ENCODE measurements around the gene GRM7. TPM values are rescaled to one million over a fixed set of nuclear protein-coding genes. Genes with fewer than 3 reads are reported as not detected.

Gene GRM7
- total and polyA plus RNA-seq, 5 donors from 2014 or later = not detected

DNA sequence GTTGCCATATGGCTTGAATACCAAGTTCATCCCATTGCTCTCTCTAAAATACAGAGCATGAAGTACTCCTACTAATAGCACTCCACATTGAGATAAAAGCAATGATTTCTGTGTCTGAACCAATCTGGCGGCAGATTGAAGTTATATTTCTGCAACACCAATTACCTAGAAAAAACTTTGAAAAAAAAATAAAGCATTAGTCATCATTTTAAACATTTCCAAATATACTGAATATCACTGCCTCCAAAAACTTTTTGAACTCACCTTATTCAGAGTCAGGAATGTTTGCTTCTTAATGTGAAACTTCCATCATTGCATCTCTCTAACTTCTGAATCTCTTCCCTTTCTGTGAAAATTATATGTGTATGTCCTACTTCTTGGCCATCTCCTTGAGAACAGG is 540.5 kb downstream of the GRM7 start:
- Mint-ChIP-seq H3K4me3 (no peak overlapping the region), H3K9me3 (peaks cover 0 to 16% (median 2%) of the 10 kb centered on the region in 7 donors), H3K27ac (no peak overlapping the region), H3K27me3 (no peaks in the 10 kb centered on the region), H3K4me1 (no peaks in the 10 kb centered on the region), H3K36me3 (no peaks in the 10 kb centered on the region)
- H3K9me3 ChIP-seq (ENCODE audit: control insufficient read depth in 2 of 2, low read length in 2 of 2) = no peaks in the 10 kb centered on the region
- no peak overlapping the region for H3K4me3 ChIP-seq (ENCODE audit: low read depth, low read length)
- no peak overlapping the region for H3K27ac ChIP-seq (ENCODE audit: insufficient read depth, low read length, poor library complexity, severe bottlenecking)
- H3K27me3 ChIP-seq (ENCODE audit: control insufficient read depth, insufficient read depth, low read length) = no peaks in the 10 kb centered on the region
- ATAC-seq (ENCODE audit: low read depth in 2 of 2) (no peak), DNase-seq (no peak)
- no peaks in the 10 kb centered on the region for H3K4me1 ChIP-seq (ENCODE audit: control insufficient read depth, insufficient read depth, low read length, poor library complexity, severe bottlenecking)
- no peaks in the 10 kb centered on the region for H3K36me3 ChIP-seq (ENCODE audit: control insufficient read depth, insufficient read depth, low read length)

DNA sequence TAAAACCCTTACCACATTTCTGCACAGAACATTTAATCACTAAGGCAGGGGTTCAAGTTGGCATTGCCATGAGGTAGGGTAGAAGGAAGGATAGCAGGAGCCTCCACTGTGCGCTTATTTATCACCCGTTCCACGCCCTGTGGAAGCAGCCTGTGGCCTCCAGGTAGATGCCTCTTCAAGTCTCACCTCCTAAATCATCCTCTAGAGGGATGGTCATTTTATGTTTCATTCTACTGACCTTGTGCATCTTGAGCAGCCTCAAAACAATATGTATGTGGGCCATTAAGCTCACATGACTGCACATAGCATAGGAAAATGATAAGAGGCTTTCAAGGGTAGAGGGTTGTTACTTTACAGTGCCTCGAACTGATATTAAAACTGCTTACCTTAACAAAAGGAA is 546.2 kb downstream of the GRM7 start:
- Histone ChIP-seq H3K4me3 (ENCODE audit: low read depth, low read length) (no peak overlapping the region), H3K27me3 (ENCODE audit: control insufficient read depth, insufficient read depth, low read length) (no peaks in the 10 kb centered on the region), H3K27ac (ENCODE audit: insufficient read depth, low read length, poor library complexity, severe bottlenecking) (no peak overlapping the region), H3K36me3 (ENCODE audit: control insufficient read depth, insufficient read depth, low read length) (no peaks in the 10 kb centered on the region), H3K4me1 (ENCODE audit: control insufficient read depth, insufficient read depth, low read length, poor library complexity, severe bottlenecking) (no peaks in the 10 kb centered on the region), H3K9me3 (ENCODE audit: control insufficient read depth in 2 of 2, low read length in 2 of 2) (no peaks in the 10 kb centered on the region)
- Mint-ChIP-seq H3K4me1 (no peaks in the 10 kb centered on the region), H3K9me3 (peaks cover 0 to 2% (median 1%) of the 10 kb centered on the region in 7 donors), H3K36me3 (no peaks in the 10 kb centered on the region), H3K4me3 (no peak overlapping the region), H3K27ac (no peak overlapping the region), H3K27me3 (no peaks in the 10 kb centered on the region)
- ATAC-seq (ENCODE audit: low read depth in 2 of 2) (no peak), DNase-seq (no peak)

DNA sequence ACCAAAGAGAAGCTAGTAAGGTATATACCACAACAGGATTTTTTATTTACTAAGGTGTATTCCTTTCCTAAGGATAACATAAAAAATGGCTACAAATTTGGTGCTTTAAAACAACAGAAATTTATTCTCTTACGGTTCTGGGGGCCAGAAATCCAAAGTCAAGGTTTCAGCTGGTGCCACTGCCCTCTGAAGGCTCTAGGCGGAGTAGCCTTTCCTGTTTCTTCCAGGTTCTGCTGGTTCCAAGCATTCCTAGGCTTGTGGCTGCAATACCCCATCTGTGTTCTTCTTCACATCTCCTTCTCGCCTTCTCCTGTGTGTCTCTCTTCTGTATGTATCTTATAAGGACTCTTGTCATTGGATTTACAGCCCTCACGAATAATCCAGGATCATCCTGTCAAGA is 549.9 kb downstream of the GRM7 start:
- no peaks in the 10 kb centered on the region for H3K4me1 Mint-ChIP-seq
- peaks cover 0 to 8% (median 2%) of the 10 kb centered on the region in 7 donors for H3K9me3 Mint-ChIP-seq
- Histone ChIP-seq H3K4me1 (ENCODE audit: control insufficient read depth, insufficient read depth, low read length, poor library complexity, severe bottlenecking) (no peaks in the 10 kb centered on the region), H3K4me3 (ENCODE audit: low read depth, low read length) (no peak overlapping the region), H3K27ac (ENCODE audit: insufficient read depth, low read length, poor library complexity, severe bottlenecking) (no peak overlapping the region), H3K36me3 (ENCODE audit: control insufficient read depth, insufficient read depth, low read length) (no peaks in the 10 kb centered on the region), H3K27me3 (ENCODE audit: control insufficient read depth, insufficient read depth, low read length) (no peaks in the 10 kb centered on the region), H3K9me3 (ENCODE audit: control insufficient read depth in 2 of 2, low read length in 2 of 2) (no peaks in the 10 kb centered on the region)
- H3K4me3 Mint-ChIP-seq = no peak overlapping the region
- H3K27me3 Mint-ChIP-seq = no peaks in the 10 kb centered on the region
- H3K27ac Mint-ChIP-seq = no peak overlapping the region
- no peak for ATAC-seq (ENCODE audit: low read depth in 2 of 2)
- no peak for DNase-seq
- no peaks in the 10 kb centered on the region for H3K36me3 Mint-ChIP-seq

DNA sequence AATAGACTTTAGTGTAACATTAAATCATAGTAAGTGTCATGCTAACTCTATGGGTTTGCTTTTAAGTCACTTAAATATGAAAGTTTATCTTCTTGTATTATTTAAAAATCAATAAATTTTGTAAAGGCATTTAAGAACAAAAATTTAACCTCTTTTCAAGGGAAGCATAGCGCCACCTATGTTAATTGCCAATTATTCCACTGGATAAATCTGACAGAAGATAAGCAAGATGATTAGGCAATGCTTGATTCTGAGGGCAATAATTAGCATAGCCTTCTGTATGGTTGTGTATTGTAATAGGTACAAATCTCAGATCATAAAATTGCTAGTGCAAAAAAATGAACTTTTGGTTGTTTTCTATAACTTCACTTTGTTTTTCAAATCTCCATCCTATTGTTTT is 560.1 kb downstream of the GRM7 start:
- Mint-ChIP-seq H3K4me1 (no peaks in the 10 kb centered on the region), H3K4me3 (no peak overlapping the region), H3K36me3 (no peaks in the 10 kb centered on the region), H3K27me3 (no peaks in the 10 kb centered on the region), H3K27ac (no peak overlapping the region), H3K9me3 (peaks cover 0 to 6% (median 0%) of the 10 kb centered on the region in 7 donors)
- DNase-seq (no peak), ATAC-seq (ENCODE audit: low read depth in 2 of 2) (no peak)
- no peaks in the 10 kb centered on the region for H3K4me1 ChIP-seq (ENCODE audit: control insufficient read depth, insufficient read depth, low read length, poor library complexity, severe bottlenecking)
- no peaks in the 10 kb centered on the region for H3K9me3 ChIP-seq (ENCODE audit: control insufficient read depth in 2 of 2, low read length in 2 of 2)
- no peak overlapping the region for H3K4me3 ChIP-seq (ENCODE audit: low read depth, low read length)
- no peaks in the 10 kb centered on the region for H3K27me3 ChIP-seq (ENCODE audit: control insufficient read depth, insufficient read depth, low read length)
- no peak overlapping the region for H3K27ac ChIP-seq (ENCODE audit: insufficient read depth, low read length, poor library complexity, severe bottlenecking)
- H3K36me3 ChIP-seq (ENCODE audit: control insufficient read depth, insufficient read depth, low read length) = no peaks in the 10 kb centered on the region

DNA sequence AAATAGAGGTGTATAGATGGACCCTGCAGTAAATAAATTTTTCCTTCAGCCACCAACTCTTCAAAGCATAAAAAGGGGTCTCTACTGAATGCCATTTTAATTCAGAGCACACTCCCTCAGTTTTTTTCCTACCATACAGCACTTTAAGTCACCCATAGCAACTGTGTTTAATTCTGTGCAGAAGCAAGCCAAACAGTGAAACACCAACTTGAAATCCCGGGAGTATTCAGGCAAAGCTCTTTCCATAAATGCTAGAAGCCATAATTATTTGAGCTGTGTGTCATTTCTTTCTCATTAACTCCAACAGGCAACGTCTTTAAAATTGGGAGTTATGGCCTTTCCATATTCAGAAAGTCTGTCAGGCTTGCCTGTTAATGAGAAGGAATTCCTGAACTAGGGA is 562.1 kb downstream of the GRM7 start:
- Mint-ChIP-seq H3K27ac (no peak overlapping the region), H3K36me3 (no peaks in the 10 kb centered on the region), H3K27me3 (no peaks in the 10 kb centered on the region), H3K4me3 (no peak overlapping the region), H3K9me3 (peaks cover 0 to 6% (median 3%) of the 10 kb centered on the region in 7 donors), H3K4me1 (no peaks in the 10 kb centered on the region)
- no peaks in the 10 kb centered on the region for H3K36me3 ChIP-seq (ENCODE audit: control insufficient read depth, insufficient read depth, low read length)
- H3K4me3 ChIP-seq (ENCODE audit: low read depth, low read length) = no peak overlapping the region
- H3K4me1 ChIP-seq (ENCODE audit: control insufficient read depth, insufficient read depth, low read length, poor library complexity, severe bottlenecking) = no peaks in the 10 kb centered on the region
- H3K27me3 ChIP-seq (ENCODE audit: control insufficient read depth, insufficient read depth, low read length) = no peaks in the 10 kb centered on the region
- DNase-seq (no peak), ATAC-seq (ENCODE audit: low read depth in 2 of 2) (no peak)
- no peaks in the 10 kb centered on the region for H3K9me3 ChIP-seq (ENCODE audit: control insufficient read depth in 2 of 2, low read length in 2 of 2)
- no peak overlapping the region for H3K27ac ChIP-seq (ENCODE audit: insufficient read depth, low read length, poor library complexity, severe bottlenecking)

DNA sequence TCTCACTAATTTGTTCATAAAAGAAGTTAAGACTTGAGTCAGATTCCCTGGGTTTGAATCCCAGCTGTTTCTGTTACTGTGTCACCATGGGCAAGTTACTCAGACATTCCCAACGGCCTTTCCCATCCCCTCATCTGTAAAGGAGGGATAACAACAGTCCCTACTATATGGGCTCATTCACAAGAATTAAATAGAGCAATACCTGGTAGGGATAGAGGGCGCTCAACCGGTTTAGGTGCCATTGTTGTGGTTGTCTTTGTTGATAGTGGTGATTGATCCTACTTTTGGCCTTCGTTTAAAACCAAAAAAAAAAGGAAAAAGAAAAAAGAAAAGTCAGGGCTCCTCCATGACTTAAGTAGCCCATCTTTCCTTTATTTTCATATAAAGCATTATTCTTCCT is 563.1 kb downstream of the GRM7 start:
- Mint-ChIP-seq H3K4me3 (no peak overlapping the region), H3K27ac (no peak overlapping the region), H3K9me3 (peaks cover 0 to 8% (median 6%) of the 10 kb centered on the region in 7 donors), H3K4me1 (no peaks in the 10 kb centered on the region), H3K36me3 (no peaks in the 10 kb centered on the region), H3K27me3 (no peaks in the 10 kb centered on the region)
- H3K27me3 ChIP-seq (ENCODE audit: control insufficient read depth, insufficient read depth, low read length) = no peaks in the 10 kb centered on the region
- no peak for ATAC-seq (ENCODE audit: low read depth in 2 of 2)
- H3K27ac ChIP-seq (ENCODE audit: insufficient read depth, low read length, poor library complexity, severe bottlenecking) = no peak overlapping the region
- no peaks in the 10 kb centered on the region for H3K9me3 ChIP-seq (ENCODE audit: control insufficient read depth in 2 of 2, low read length in 2 of 2)
- no peaks in the 10 kb centered on the region for H3K36me3 ChIP-seq (ENCODE audit: control insufficient read depth, insufficient read depth, low read length)
- no peak overlapping the region for H3K4me3 ChIP-seq (ENCODE audit: low read depth, low read length)
- no peak for DNase-seq
- H3K4me1 ChIP-seq (ENCODE audit: control insufficient read depth, insufficient read depth, low read length, poor library complexity, severe bottlenecking) = no peaks in the 10 kb centered on the region

DNA sequence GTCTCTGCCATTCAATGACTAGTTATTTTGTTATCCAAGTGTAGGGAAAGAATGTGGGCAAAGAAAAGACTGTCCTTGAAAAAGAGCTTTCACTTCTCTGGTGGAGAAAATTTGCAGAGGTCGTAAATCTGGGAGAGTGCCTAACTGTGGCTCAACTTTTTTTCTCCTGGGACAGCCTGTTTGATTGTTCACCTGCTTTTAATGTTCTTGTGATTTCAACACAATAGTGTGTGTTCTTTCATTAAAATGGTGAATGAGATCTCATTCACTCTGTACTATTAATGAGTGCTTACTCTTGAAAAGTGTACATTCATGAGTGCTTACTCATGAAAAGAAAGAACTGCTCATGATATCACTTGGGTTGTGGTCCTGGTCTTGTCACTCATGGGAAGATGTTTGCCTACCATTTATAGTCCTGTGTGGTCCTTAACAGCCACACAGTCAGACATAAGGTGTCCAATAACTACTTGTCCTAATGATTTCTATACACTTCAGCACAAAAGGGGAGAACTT is 567.3 kb downstream of the GRM7 start:
- H3K4me3 Mint-ChIP-seq = no peak overlapping the region
- H3K4me1 Mint-ChIP-seq = no peaks in the 10 kb centered on the region
- H3K27ac ChIP-seq (ENCODE audit: insufficient read depth, low read length, poor library complexity, severe bottlenecking) = no peak overlapping the region
- H3K9me3 Mint-ChIP-seq = peaks cover 0 to 15% (median 7%) of the 10 kb centered on the region in 7 donors
- no peaks in the 10 kb centered on the region for H3K27me3 Mint-ChIP-seq
- no peaks in the 10 kb centered on the region for H3K36me3 ChIP-seq (ENCODE audit: control insufficient read depth, insufficient read depth, low read length)
- H3K27ac Mint-ChIP-seq = no peak overlapping the region
- ATAC-seq (ENCODE audit: low read depth in 2 of 2) = no peak
- peaks cover 0 to 1% of the 10 kb centered on the region in 2 experiments for H3K9me3 ChIP-seq (ENCODE audit: control insufficient read depth in 2 of 2, low read length in 2 of 2)
- no peak overlapping the region for H3K4me3 ChIP-seq (ENCODE audit: low read depth, low read length)
- no peaks in the 10 kb centered on the region for H3K4me1 ChIP-seq (ENCODE audit: control insufficient read depth, insufficient read depth, low read length, poor library complexity, severe bottlenecking)
- no peak for DNase-seq
- no peaks in the 10 kb centered on the region for H3K36me3 Mint-ChIP-seq
- no peaks in the 10 kb centered on the region for H3K27me3 ChIP-seq (ENCODE audit: control insufficient read depth, insufficient read depth, low read length)

DNA sequence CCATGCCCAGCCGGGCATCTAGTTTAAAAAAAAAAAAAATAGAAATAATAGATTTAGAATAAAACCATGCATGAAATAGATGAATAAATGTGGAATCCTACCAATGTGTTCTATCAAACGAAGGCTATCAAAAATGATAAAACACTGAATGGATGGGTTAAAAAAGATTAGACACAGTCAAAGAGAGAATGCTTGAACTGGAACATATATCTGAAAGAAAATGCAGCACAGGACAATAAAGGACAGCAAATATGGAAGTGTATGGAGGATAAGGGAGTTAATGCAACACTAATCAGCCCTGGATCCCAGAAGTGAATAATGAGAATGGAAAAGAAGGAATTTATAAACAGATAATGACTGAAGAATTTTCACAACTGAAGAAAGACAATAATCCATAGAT is 571.7 kb downstream of the GRM7 start:
- H3K27me3 Mint-ChIP-seq = no peaks in the 10 kb centered on the region
- no peak overlapping the region for H3K27ac Mint-ChIP-seq
- Histone ChIP-seq H3K4me3 (ENCODE audit: low read depth, low read length) (no peak overlapping the region), H3K4me1 (ENCODE audit: control insufficient read depth, insufficient read depth, low read length, poor library complexity, severe bottlenecking) (no peaks in the 10 kb centered on the region), H3K9me3 (ENCODE audit: control insufficient read depth in 2 of 2, low read length in 2 of 2) (peaks cover 3 to 5% of the 10 kb centered on the region in 2 experiments), H3K27me3 (ENCODE audit: control insufficient read depth, insufficient read depth, low read length) (no peaks in the 10 kb centered on the region), H3K27ac (ENCODE audit: insufficient read depth, low read length, poor library complexity, severe bottlenecking) (no peak overlapping the region), H3K36me3 (ENCODE audit: control insufficient read depth, insufficient read depth, low read length) (no peaks in the 10 kb centered on the region)
- DNase-seq (no peak), ATAC-seq (ENCODE audit: low read depth in 2 of 2) (no peak)
- H3K4me1 Mint-ChIP-seq = no peaks in the 10 kb centered on the region
- no peak overlapping the region for H3K4me3 Mint-ChIP-seq
- H3K36me3 Mint-ChIP-seq = no peaks in the 10 kb centered on the region
- peaks cover 0 to 28% (median 9%) of the 10 kb centered on the region in 7 donors for H3K9me3 Mint-ChIP-seq

Measured in CD4-positive, CD25-positive, alpha-beta regulatory T cell (primary cell).